GM12878 (cell line): Measurements from ENCODE around the gene RABL6. TPM values are rescaled to one million over a fixed set of nuclear protein-coding genes. Genes with fewer than 3 reads are reported as not detected.
"Not testable (repeated sequence)": the region's sequence is repeated elsewhere in the genome, so short reads cannot be mapped to it uniquely, and the experiment has no call there.

ENCODE experiments used
- ATAC-seq: fragments of 200-7000 bp; cut with Tn5 transposase; 3 replicates; pipeline ENCODE4 v1.9.1; 2020; ENCODE audit warnings: mild to moderate bottlenecking, moderate library complexity
- BruUV-seq: library from RNA; stranded (reverse); fragments of 400-500 nt; replicated peaks from 2 replicates; lab custom pipeline; 2021; lab: Mats Ljungman, UMichigan
- CTCF ChIA-PET: fragments of 300-600 bp; sonication (Branson Sonifier 250); formaldehyde crosslinking; extraction: SDS; loops from one replicate; lab custom pipeline; 2021; ENCODE audit warnings: inconsistent platforms; lab: Yijun Ruan, JAX
- POLR2A ChIA-PET: fragments of 350-600 bp; formaldehyde crosslinking; extraction: SDS; loops from one replicate; lab custom pipeline; 2021; ENCODE audit warnings: inconsistent platforms; lab: Charles Lee
- RAD21 ChIA-PET: fragments of 300-600 bp; sonication (Branson Sonifier 250); formaldehyde crosslinking; loops from one replicate; lab custom pipeline; 2023; ENCODE audit warnings: antibody characterized with exemption; ENCODE audit not compliant: unreplicated experiment; lab: Charles Lee
- SMC1A ChIA-PET: fragments of 300-600 bp; sonication (Branson Sonifier 250); formaldehyde crosslinking; loops from one replicate; lab custom pipeline; 2023; ENCODE audit not compliant: unreplicated experiment, uncharacterized antibody; lab: Charles Lee
- DNase-seq: peaks from one replicate; pipeline ENCODE4 v3.0.0-alpha.2; 2011; ENCODE audit warnings: low read depth, low spot score
- FAIRE-seq: peaks from 3 replicates; lab custom pipeline; 2011; peaks lifted over from hg19 to GRCh38; lab: Jason Lieb, UNC
- H2AFZ ChIP-seq: 2 replicates; pipeline ENCODE4 v1.6.0; 2011; ENCODE audit warnings: low read depth, low read length, control low read depth; ENCODE audit not compliant: control insufficient read depth
- H3K27ac ChIP-seq: 2 replicates; pipeline ENCODE4 v1.5.1; 2011; ENCODE audit warnings: control low read depth; ENCODE audit not compliant: control insufficient read depth, insufficient read depth
- H3K27me3 ChIP-seq, 2 experiments: replicated peaks in 1 of 2; 2 replicates each; pipeline versions ENCODE4 v1.6.0 to v1.6.1; 2011; ENCODE audit warnings: low read length in 1 of 2; ENCODE audit not compliant: control insufficient read depth in 2 of 2, insufficient read depth in 2 of 2
- H3K36me3 ChIP-seq, 2 experiments: 2 replicates each; pipeline ENCODE4 v1.5.1; 2011; ENCODE audit warnings: low read length in 1 of 2; ENCODE audit not compliant: control insufficient read depth in 2 of 2, insufficient read depth in 2 of 2
- H3K4me1 ChIP-seq: 2 replicates; pipeline ENCODE4 v1.6.1; 2011; ENCODE audit warnings: mild to moderate bottlenecking, low read length, moderate library complexity, mixed read lengths; ENCODE audit not compliant: control insufficient read depth, insufficient read depth
- H3K4me2 ChIP-seq: 2 replicates; pipeline ENCODE4 v1.6.0; 2011; ENCODE audit warnings: control low read depth; ENCODE audit not compliant: control insufficient read depth, insufficient read depth
- H3K4me3 ChIP-seq: fragments of 200-600 bp; sonication (generic); 2 replicates; pipeline ENCODE4 v1.5.1; 2016
- H3K79me2 ChIP-seq: 2 replicates; pipeline ENCODE4 v1.6.0; 2011; ENCODE audit warnings: low read length; ENCODE audit not compliant: control insufficient read depth, insufficient read depth
- H3K9ac ChIP-seq: 2 replicates; pipeline ENCODE4 v1.8.0; 2011; ENCODE audit warnings: low read length, control low read depth, mixed read lengths; ENCODE audit not compliant: control insufficient read depth, insufficient read depth
- H3K9me3 ChIP-seq: replicated peaks from 3 replicates; pipeline ENCODE4 v1.5.1; 2011; ENCODE audit warnings: mild to moderate bottlenecking, low read length; ENCODE audit not compliant: control insufficient read depth, insufficient read depth
- H4K20me1 ChIP-seq: 2 replicates; pipeline ENCODE4 v1.6.0; 2011; ENCODE audit not compliant: control insufficient read depth, insufficient read depth
- EED ChIP-seq: sonication (generic); IDR thresholded peaks from 2 replicates; pipeline ENCODE4 v1.6.1; 2016; ENCODE audit warnings: antibody characterized with exemption, low read depth
- IKZF2 ChIP-seq, 2 experiments: fragments of 450-650 bp; IDR thresholded peaks; 2 replicates each; pipeline ENCODE4 v1.6.1; 2017; ENCODE audit warnings: mild to moderate bottlenecking in 2 of 2, moderate library complexity in 2 of 2
- MYB ChIP-seq: fragments of 150-350 bp; IDR thresholded peaks from 2 replicates; pipeline ENCODE4 v1.6.1; 2014; ENCODE audit warnings: mild to moderate bottlenecking, low read depth, low read length, borderline replicate concordance
- NFIC ChIP-seq: IDR thresholded peaks from 2 replicates; pipeline ENCODE4 v1.6.1; 2012; ENCODE audit warnings: low read depth, mild to moderate bottlenecking, inconsistent platforms, low read length, moderate library complexity
- RUNX3 ChIP-seq: IDR thresholded peaks from 2 replicates; pipeline ENCODE4 v1.6.1; 2012; ENCODE audit warnings: low read length, inconsistent platforms
- SRF ChIP-seq, 2 experiments: IDR thresholded peaks; 2 replicates each; pipeline ENCODE4 v1.6.1; 2011; ENCODE audit warnings: low read depth in 2 of 2, low read length in 2 of 2, mild to moderate bottlenecking in 1 of 2, moderate library complexity in 1 of 2
- ZNF217 ChIP-seq: fragments of 450-650 bp; IDR thresholded peaks from 2 replicates; pipeline ENCODE4 v1.6.1; 2017; ENCODE audit warnings: antibody characterized with exemption, mild to moderate bottlenecking
- ZNF384 ChIP-seq: IDR thresholded peaks from 2 replicates; pipeline ENCODE4 v1.6.1; 2012; ENCODE audit warnings: low read depth, mild to moderate bottlenecking, low read length, improper control_type of control experiment, borderline replicate concordance
- WGBS: methylation state at CpG from one replicate; pipeline ENCODE4 v1.1.6; 2016; ENCODE audit warnings: low lambda C conversion rate; ENCODE audit not compliant: insufficient replicate concordance, insufficient coverage; ENCODE audit errors: missing lambda C conversion rate; 5-methylcytosine and 5-hydroxymethylcytosine counted together
- in situ Hi-C: fragments of 300-500 bp; cut with MboI; formaldehyde crosslinking; loops from 9 replicates; pipeline ENCODE4 v1.14.3; 2018; ENCODE audit warnings: mixed read lengths
- intact Hi-C: fragments of 100-400 bp; cut with micrococcal nuclease; formaldehyde crosslinking; loops from one replicate; pipeline ENCODE4 v1.14.2; 2022; ENCODE audit not compliant: unreplicated experiment
- polyA plus RNA-seq, 11 experiments: library from polyadenylated mRNA; depleted of rRNA in 4 of 11; unstranded in 6 of 11; stranded (reverse) in 5 of 11; fragments of >200 nt; fragmentation: Nextera tagmentation in 4 of 11; fragmentation: Illumina TruSeq in 1 of 11; extraction: Ambion mirVana in 4 of 11; extraction: Trizol in 1 of 11; gene quantifications; 1 replicate in 1 of 11; 2 replicates in 10 of 11; pipeline versions ENCODE4 v1.2.1 to v1.2.3, GENCODE V29; 2011 to 2016; ENCODE audit warnings: inconsistent platforms in 2 of 11, missing spikeins in 2 of 11, low read depth in 1 of 11
- total RNA-seq, 4 experiments: library from RNA; depleted of rRNA in 3 of 4; stranded (reverse); fragments of >200 nt in 3 of 4; fragmentation: Illumina TruSeq in 1 of 4; extraction: Trizol in 1 of 4; gene quantifications; 2 replicates each; pipeline versions ENCODE4 v1.2.1 to v1.2.3, GENCODE V29; 2013 to 2021
- TF ChIP-seq, protein P1 (sequence below): fragments of 450-650 bp; formaldehyde crosslinking; IDR thresholded peaks from 2 replicates; pipeline ENCODE4 v1.4.0; 2022; ENCODE audit warnings: mild to moderate bottlenecking, moderate library complexity
- TF ChIP-seq, protein P2 (sequence below): IDR thresholded peaks from 2 replicates; pipeline ENCODE4 v1.6.1; 2012; ENCODE audit warnings: low read depth, low read length, improper control_type of control experiment

RABL6 gene
- total and polyA plus RNA-seq, 10 of the 15 experiments (the other 5 are each of a cell fraction or from before 2014, with no cell fraction given) = 1.4 to 134 (median 42.7) TPM

DNA sequence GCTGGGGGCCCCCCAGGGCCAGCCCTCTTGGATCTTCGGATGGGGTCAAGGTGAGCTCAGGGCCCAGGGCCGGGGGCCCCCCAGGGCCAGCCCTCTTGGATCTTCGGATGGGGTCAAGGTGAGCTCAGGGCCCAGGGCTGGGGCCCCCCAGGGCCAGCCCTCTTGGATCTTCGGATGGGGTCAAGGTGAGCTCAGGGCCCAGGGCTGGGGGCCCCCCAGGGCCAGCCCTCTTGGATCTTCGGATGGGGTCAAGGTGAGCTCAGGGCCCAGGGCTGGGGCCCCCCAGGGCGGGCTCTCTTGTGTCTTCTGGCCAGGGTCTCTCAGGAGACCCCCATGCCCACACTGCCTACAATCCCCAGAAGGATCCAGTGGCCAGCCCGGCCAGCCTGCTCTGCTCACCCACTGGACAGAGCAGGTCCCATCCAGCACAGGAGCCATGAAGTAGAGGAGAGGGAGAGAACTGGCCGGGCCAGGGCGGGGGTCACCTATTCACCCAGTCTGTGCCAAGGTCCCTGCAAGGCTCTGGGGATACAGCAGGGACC is 4.7 kb upstream of the RABL6 start:
- SMC1A ChIA-PET, H3K4me2 ChIP-seq, H3K36me3 ChIP-seq, ATAC-seq, BruUV-seq, H3K79me2 ChIP-seq, FAIRE-seq, H3K27me3 ChIP-seq, H3K9me3 ChIP-seq, in situ Hi-C loops, DNase-seq, H4K20me1 ChIP-seq, H2AFZ ChIP-seq, H3K27ac ChIP-seq, RAD21 ChIA-PET, H3K4me3 ChIP-seq, H3K9ac ChIP-seq: not testable (repeated sequence)
- H3K4me1 ChIP-seq = peaks cover 16% of the 10 kb centered on the region
- CTCF ChIA-PET = interaction anchor here (0.5 to 3.2 kb wide), 2 partner anchors 11 to 332 kb away, joined by 5 to 13 read pairs; no protein-coding TSS in a partner anchor
- intact Hi-C loops = loop anchor here (10.0 kb wide), 1 partner anchor 82 kb away; the partner anchor contains the start of gene TRAF2
- WGBS = 84% methylated on average over 7 of the region's 9 CpGs
- POLR2A ChIA-PET = interaction anchor here (1.1 kb wide), 1 partner anchor 11 kb away, joined by 4 read pairs; no protein-coding TSS in a partner anchor

DNA sequence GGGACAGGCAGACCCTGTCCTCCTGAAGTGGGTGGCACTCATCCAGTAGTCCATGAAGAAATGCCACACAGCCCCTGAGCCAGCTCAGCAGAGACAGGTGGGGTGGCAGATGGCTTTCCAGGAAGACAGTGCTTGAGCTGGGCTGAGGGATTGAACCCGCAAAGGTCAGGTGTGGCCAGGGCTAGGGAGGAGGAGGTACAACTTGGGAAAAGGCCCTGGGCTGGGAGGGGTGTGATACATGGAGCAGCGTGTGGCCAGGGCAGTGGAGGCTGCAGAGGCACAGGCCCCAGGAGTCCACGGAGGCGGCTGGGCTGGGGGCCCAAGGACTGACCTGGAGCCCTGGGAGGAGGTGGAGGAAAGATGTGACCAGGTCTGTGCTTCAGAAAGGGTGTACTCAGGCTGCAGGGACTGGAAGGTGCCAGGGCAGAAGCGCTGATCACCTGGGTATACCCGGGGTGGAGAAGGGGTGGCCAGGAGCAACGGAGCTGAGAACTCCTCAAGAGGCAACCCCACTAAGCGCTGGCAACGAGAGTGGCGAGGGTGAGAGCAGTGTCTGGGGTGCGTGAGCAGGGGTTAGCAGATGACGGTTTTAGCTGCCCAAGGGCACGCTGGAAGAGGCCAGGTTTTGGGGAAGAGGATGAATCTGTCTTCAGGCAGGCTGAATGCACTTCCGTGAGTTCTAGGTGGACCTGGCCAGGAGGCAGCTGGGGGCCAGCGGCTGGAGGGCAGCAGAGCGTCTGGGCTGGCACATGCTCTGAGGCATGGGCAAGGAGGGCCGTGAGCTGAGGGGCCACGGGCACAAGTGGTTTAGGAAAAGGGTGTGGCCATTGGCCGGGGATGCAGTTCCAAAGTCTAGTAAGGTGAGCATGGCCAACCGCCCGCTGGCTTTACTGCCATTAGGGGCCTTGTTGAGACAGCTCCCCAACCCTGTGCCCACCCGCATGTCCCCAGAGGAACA is 3.9 kb upstream of the RABL6 start:
- Histone ChIP-seq H3K27me3 (no peaks in the 10 kb centered on the region), H2AFZ (no peak overlapping the region)
- ChIA-PET SMC1A (no interaction called here), CTCF (interaction anchor here (3.2 kb wide), 1 partner anchor 11 kb away, joined by 13 read pairs; no protein-coding TSS in a partner anchor)
- BruUV-seq = no TSS peak
- TF ChIP-seq EED (no peak), ZNF217 (no peak), NFIC (no peak), SRF (IDR thresholded peaks at IDR 0.05; ENCODE audit: low read depth in 2 of 2, low read length in 2 of 2) (no peak), ZNF384 (no peak), IKZF2 (IDR thresholded peaks at IDR 0.05) (no peak), MYB (no peak), RUNX3 (no peak)
- TF ChIP-seq, protein P1, sequence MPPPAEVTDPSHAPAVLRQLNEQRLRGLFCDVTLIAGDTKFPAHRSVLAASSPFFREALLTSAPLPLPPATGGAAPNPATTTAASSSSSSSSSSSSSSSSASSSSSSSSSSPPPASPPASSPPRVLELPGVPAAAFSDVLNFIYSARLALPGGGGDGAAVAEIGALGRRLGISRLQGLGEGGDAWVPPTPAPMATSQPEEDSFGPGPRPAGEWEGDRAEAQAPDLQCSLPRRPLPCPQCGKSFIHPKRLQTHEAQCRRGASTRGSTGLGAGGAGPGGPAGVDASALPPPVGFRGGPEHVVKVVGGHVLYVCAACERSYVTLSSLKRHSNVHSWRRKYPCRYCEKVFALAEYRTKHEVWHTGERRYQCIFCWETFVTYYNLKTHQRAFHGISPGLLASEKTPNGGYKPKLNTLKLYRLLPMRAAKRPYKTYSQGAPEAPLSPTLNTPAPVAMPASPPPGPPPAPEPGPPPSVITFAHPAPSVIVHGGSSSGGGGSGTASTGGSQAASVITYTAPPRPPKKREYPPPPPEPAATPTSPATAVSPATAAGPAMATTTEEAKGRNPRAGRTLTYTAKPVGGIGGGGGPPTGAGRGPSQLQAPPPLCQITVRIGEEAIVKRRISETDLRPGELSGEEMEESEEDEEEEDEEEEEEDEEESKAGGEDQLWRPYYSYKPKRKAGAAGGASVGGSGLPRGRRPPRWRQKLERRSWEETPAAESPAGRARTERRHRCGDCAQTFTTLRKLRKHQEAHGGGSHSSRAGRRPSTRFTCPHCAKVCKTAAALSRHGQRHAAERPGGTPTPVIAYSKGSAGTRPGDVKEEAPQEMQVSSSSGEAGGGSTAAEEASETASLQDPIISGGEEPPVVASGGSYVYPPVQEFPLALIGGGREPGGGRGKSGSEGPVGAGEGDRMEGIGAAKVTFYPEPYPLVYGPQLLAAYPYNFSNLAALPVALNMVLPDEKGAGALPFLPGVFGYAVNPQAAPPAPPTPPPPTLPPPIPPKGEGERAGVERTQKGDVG (CRISPR knock-in tag) = no peak
- TF ChIP-seq, protein P2, sequence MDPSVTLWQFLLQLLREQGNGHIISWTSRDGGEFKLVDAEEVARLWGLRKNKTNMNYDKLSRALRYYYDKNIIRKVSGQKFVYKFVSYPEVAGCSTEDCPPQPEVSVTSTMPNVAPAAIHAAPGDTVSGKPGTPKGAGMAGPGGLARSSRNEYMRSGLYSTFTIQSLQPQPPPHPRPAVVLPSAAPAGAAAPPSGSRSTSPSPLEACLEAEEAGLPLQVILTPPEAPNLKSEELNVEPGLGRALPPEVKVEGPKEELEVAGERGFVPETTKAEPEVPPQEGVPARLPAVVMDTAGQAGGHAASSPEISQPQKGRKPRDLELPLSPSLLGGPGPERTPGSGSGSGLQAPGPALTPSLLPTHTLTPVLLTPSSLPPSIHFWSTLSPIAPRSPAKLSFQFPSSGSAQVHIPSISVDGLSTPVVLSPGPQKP = no peak
- TF ChIP-seq, all 136 proteins: peak for 0
- POLR2A ChIA-PET = interaction anchor here (1.1 kb wide), 1 partner anchor 12 kb away, joined by 4 read pairs; no protein-coding TSS in a partner anchor
- Histone ChIP-seq H3K4me2 (no peak overlapping the region), H3K36me3 (no peaks in the 10 kb centered on the region), H3K79me2 (peaks cover 14% of the 10 kb centered on the region), H3K27ac (no peak overlapping the region), H4K20me1 (no peaks in the 10 kb centered on the region), H3K4me3 (no peak overlapping the region), H3K9me3 (no peaks in the 10 kb centered on the region), H3K9ac (no peak overlapping the region), H3K4me1 (peaks cover 16% of the 10 kb centered on the region)
- RAD21 ChIA-PET = no interaction called here
- ATAC-seq (no peak), FAIRE-seq (no peak), DNase-seq (no peak)
- intact Hi-C loops (loop anchor here (10.0 kb wide), 1 partner anchor 81 kb away; the partner anchor contains the start of gene TRAF2), in situ Hi-C loops (no loop called here)
- 93% methylated on average over 22 of the region's 22 CpGs for WGBS
